HFF-Myc (cell line): Measurements from ENCODE around the gene COX5A.

Experiments
- DNase-seq: peaks from one replicate; pipeline ENCODE4 v3.0.0-alpha.2; 2011; ENCODE audit warnings: low read depth; ENCODE audit errors: extremely low read depth
- H3K4me3 ChIP-seq: replicated peaks from 2 replicates; pipeline ENCODE4 v1.5.1; 2011; ENCODE audit warnings: low read depth, mild to moderate bottlenecking, control low read depth, low read length
- CTCF ChIP-seq: IDR thresholded peaks from 2 replicates; pipeline ENCODE4 v1.5.1; 2012; ENCODE audit warnings: mild to moderate bottlenecking, low read depth, low read length, control low read depth; ENCODE audit errors: missing control alignments

COX5A gene

GRCh38 chr15:74893627-74894026, 44.2 kb downstream of the COX5A start:
- TF ChIP-seq CTCF, result no peak
- no peak overlapping the region for H3K4me3 ChIP-seq
- DNase-seq, result no peak

- no peak for TF ChIP-seq CTCF
- no peak overlapping the region for H3K4me3 ChIP-seq
- DNase-seq, result no peak
Measured at GRCh38 chr15:74892931-74893330, 44.9 kb downstream of the COX5A start.

GRCh38 chr15:74892313-74892712, 45.6 kb downstream of the COX5A start:
- TF ChIP-seq CTCF, result no peak
- no peak for DNase-seq
- no peak overlapping the region for H3K4me3 ChIP-seq

GRCh38 chr15:74891469-74891868, 46.4 kb downstream of the COX5A start:
- no peak for DNase-seq
- no peak for TF ChIP-seq CTCF

GRCh38 chr15:74890665-74890960, 47.3 kb downstream of the COX5A start:
- H3K4me3 ChIP-seq, result peak overlapping the region; percentile 85
- no peak for DNase-seq
- TF ChIP-seq CTCF, result no peak

More at GRCh38 chr15:74891469-74891868, 46.4 kb downstream of the COX5A start:
- no peak overlapping the region for H3K4me3 ChIP-seq

GRCh38 chr15:74889883-74890664, 47.8 kb downstream of the COX5A start, which contains the start of gene MPI:
MPI (plus strand) TSS chr15:74890042; CDS start chr15:74890074, 32 bp downstream.
- H3K4me3 ChIP-seq, result peak within 1 kb of the TSS; percentile 85
- peak; percentile 44 for DNase-seq
- TF ChIP-seq CTCF, result no peak

- DNase-seq, result no peak
- H3K4me3 ChIP-seq, result peak overlapping the region; percentile 85
- no peak for TF ChIP-seq CTCF
Measured at GRCh38 chr15:74889390-74889882, 48.4 kb downstream of the COX5A start.
